H1 (cell line): ENCODE data around the gene SNX19.

ENCODE experiments used
- CHD2 ChIP-seq: IDR thresholded peaks from 2 replicates; pipeline ENCODE4 v1.6.1; 2012; ENCODE audit warnings: low read length, improper control_type of control experiment
- EZH2 ChIP-seq: fragments of 200-600 bp; sonication (generic); IDR thresholded peaks from 2 replicates; pipeline ENCODE4 v1.7.1; 2012; ENCODE audit warnings: low read depth, mild to moderate bottlenecking, moderate library complexity, low read length, inconsistent platforms; ENCODE audit not compliant: severe bottlenecking
- GABPA ChIP-seq: IDR thresholded peaks from 2 replicates; pipeline ENCODE4 v1.6.1; 2011; ENCODE audit warnings: mild to moderate bottlenecking, low read length, moderate library complexity, borderline replicate concordance; ENCODE audit not compliant: insufficient read depth
- SP1 ChIP-seq: IDR thresholded peaks from 2 replicates; pipeline ENCODE4 v1.6.1; 2011; ENCODE audit warnings: low read depth, low read length
- SRF ChIP-seq: IDR thresholded peaks from 2 replicates; pipeline ENCODE4 v1.6.1; 2011; ENCODE audit warnings: mild to moderate bottlenecking, low read depth, low read length, moderate library complexity
- TEAD4 ChIP-seq: IDR thresholded peaks from 2 replicates; pipeline ENCODE4 v1.6.1; 2012; ENCODE audit warnings: low read depth, low read length, inconsistent platforms, mixed read lengths
- TF ChIP-seq, protein P1 (sequence below), 3 experiments: IDR thresholded peaks; 1 replicate in 2 of 3; 2 replicates in 1 of 3; pipeline versions ENCODE4 v1.5.1 to v1.6.1; 2011; ENCODE audit warnings: low read length in 3 of 3, mild to moderate bottlenecking in 3 of 3, inconsistent platforms in 2 of 3, low read depth in 1 of 3, moderate library complexity in 1 of 3; ENCODE audit not compliant: insufficient read depth in 1 of 3; ENCODE audit errors: control extremely low read depth in 1 of 3

DNA sequence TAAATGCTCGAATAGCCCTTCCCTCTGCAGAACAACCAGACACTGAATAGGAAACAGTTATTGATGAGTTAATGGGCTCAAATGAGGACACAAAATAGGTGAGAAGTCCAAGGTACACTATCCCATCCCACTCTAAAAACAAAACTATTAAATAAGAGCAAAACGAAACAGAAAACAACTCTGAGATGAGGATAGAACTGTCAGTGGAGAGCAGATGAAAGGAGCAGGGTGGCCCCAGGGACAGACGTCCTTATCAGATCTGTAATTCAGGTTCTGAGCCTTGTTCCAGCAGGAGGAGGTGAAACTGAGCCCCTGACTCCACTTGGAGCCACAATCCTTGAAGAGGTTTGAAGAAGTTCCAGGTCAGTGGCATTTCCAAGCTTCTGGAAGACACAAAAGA lies 8.5 kb upstream of the SNX19 start:
- TF ChIP-seq, protein P1, sequence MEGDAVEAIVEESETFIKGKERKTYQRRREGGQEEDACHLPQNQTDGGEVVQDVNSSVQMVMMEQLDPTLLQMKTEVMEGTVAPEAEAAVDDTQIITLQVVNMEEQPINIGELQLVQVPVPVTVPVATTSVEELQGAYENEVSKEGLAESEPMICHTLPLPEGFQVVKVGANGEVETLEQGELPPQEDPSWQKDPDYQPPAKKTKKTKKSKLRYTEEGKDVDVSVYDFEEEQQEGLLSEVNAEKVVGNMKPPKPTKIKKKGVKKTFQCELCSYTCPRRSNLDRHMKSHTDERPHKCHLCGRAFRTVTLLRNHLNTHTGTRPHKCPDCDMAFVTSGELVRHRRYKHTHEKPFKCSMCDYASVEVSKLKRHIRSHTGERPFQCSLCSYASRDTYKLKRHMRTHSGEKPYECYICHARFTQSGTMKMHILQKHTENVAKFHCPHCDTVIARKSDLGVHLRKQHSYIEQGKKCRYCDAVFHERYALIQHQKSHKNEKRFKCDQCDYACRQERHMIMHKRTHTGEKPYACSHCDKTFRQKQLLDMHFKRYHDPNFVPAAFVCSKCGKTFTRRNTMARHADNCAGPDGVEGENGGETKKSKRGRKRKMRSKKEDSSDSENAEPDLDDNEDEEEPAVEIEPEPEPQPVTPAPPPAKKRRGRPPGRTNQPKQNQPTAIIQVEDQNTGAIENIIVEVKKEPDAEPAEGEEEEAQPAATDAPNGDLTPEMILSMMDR (IDR thresholded peaks at IDR 0.05; ENCODE audit: control extremely low read depth in 1 of 3, insufficient read depth in 1 of 3, low read depth in 1 of 3, low read length in 3 of 3) = no peak
- TF ChIP-seq GABPA = no peak
- no peak for TF ChIP-seq SP1
- TF ChIP-seq TEAD4 = no peak
- no peak for TF ChIP-seq EZH2
- TF ChIP-seq SRF = no peak
- no peak for TF ChIP-seq CHD2
